HepG2 (cell line): ENCODE results near the gene RAP2C. TPM values are rescaled to one million over a fixed set of nuclear protein-coding genes. Genes with fewer than 3 reads are reported as not detected.

Experiments used
- ATAC-seq: fragments of 200-7000 bp; cut with Tn5 transposase; 3 replicates; pipeline ENCODE4 v1.9.1; 2020; ENCODE audit warnings: mild to moderate bottlenecking, moderate library complexity
- BruUV-seq: library from RNA; stranded (reverse); fragments of 400-500 nt; replicated peaks from 2 replicates; lab custom pipeline; 2021; lab: Mats Ljungman, UMichigan
- CTCF ChIA-PET: fragments of 300-600 bp; formaldehyde crosslinking; extraction: SDS; loops from one replicate; lab custom pipeline; 2021; ENCODE audit warnings: low total read pairs, inconsistent platforms, low intra/inter-chr PET ratio; lab: Yijun Ruan, JAX
- POLR2A ChIA-PET: fragments of 350-600 bp; sonication (Branson Sonifier 250); formaldehyde crosslinking; loops from one replicate; lab custom pipeline; 2020; ENCODE audit warnings: antibody characterized with exemption, inconsistent platforms; lab: Yijun Ruan, JAX
- DNase-seq: peaks from one replicate; pipeline ENCODE4 v3.0.0-alpha.2; 2015; ENCODE audit warnings: low spot score
- FAIRE-seq: peaks from 3 replicates; lab custom pipeline; 2011; peaks lifted over from hg19 to GRCh38; lab: Jason Lieb, UNC
- H2AFZ ChIP-seq: one replicate; pipeline ENCODE4 v1.6.1; 2011; ENCODE audit warnings: low read length, inconsistent platforms
- H3K27ac ChIP-seq: fragments of 300-600 bp; 3 replicates; pipeline ENCODE4 v1.8.0; 2011; ENCODE audit warnings: mixed run types, mild to moderate bottlenecking, mixed read lengths, low read length, inconsistent platforms; ENCODE audit not compliant: insufficient read depth; ENCODE audit errors: extremely low read length
- H3K27me3 ChIP-seq, 2 experiments: fragments of 200-600 bp in 1 of 2; 2 replicates in 1 of 2; 3 replicates in 1 of 2; pipeline versions ENCODE4 v1.6.0 to v1.8.0; 2011; ENCODE audit warnings: low read length in 2 of 2, mild to moderate bottlenecking in 2 of 2, moderate library complexity in 2 of 2, inconsistent platforms in 1 of 2; ENCODE audit not compliant: insufficient read depth in 2 of 2, control insufficient read depth in 1 of 2
- H3K36me3 ChIP-seq, 2 experiments: fragments of 200-600 bp in 1 of 2; replicated peaks in 1 of 2; 2 replicates in 1 of 2; 3 replicates in 1 of 2; pipeline versions ENCODE4 v1.5.1 to v1.8.0; 2011; ENCODE audit warnings: low read length in 2 of 2, inconsistent platforms in 1 of 2; ENCODE audit not compliant: insufficient read depth in 2 of 2, control insufficient read depth in 1 of 2
- H3K4me1 ChIP-seq: 2 replicates; pipeline ENCODE4 v1.5.1; 2012; ENCODE audit warnings: low read length, inconsistent platforms; ENCODE audit not compliant: insufficient read depth
- H3K4me2 ChIP-seq: 2 replicates; pipeline ENCODE4 v1.6.0; 2011; ENCODE audit warnings: low read depth, low read length, inconsistent platforms
- H3K4me3 ChIP-seq, 3 experiments: fragments of 200-600 bp in 1 of 3; sonication (generic), shearing (Covaris generic) in 1 of 3; replicated peaks in 1 of 3; 2 replicates each; pipeline ENCODE4 v1.5.1; 2011 to 2016; ENCODE audit warnings: low read length in 3 of 3, inconsistent platforms in 2 of 3, low read depth in 2 of 3, mild to moderate bottlenecking in 2 of 3, control low read depth in 1 of 3, mixed read lengths in 1 of 3; ENCODE audit not compliant: insufficient read depth in 1 of 3
- H3K79me2 ChIP-seq: one replicate; pipeline ENCODE4 v1.6.1; 2011; ENCODE audit warnings: low read length, inconsistent platforms; ENCODE audit not compliant: insufficient read depth
- H3K9ac ChIP-seq: 2 replicates; pipeline ENCODE4 v1.6.0; 2011; ENCODE audit warnings: mild to moderate bottlenecking, low read depth, low read length, inconsistent platforms; ENCODE audit not compliant: insufficient read depth
- H3K9me3 ChIP-seq: 2 replicates; pipeline ENCODE4 v1.5.1; 2012; ENCODE audit warnings: mild to moderate bottlenecking, low read length
- H4K20me1 ChIP-seq: 2 replicates; pipeline ENCODE4 v1.6.0; 2011; ENCODE audit warnings: inconsistent platforms, mild to moderate bottlenecking, low read length, moderate library complexity; ENCODE audit not compliant: insufficient read depth
- FLYWCH1 ChIP-seq: sonication (generic); formaldehyde crosslinking; IDR thresholded peaks from 2 replicates; pipeline ENCODE4 v1.8.1; 2023; ENCODE audit warnings: mild to moderate bottlenecking, missing genetic modification reagents
- HNF4G ChIP-seq, 2 experiments: sonication (generic) in 1 of 2; formaldehyde crosslinking in 1 of 2; IDR thresholded peaks; 2 replicates each; pipeline versions ENCODE4 v1.4.0 to v1.6.1; 2011 to 2020; ENCODE audit warnings: borderline replicate concordance in 2 of 2, low read depth in 2 of 2, mild to moderate bottlenecking in 2 of 2, low read length in 1 of 2, missing genetic modification reagents in 1 of 2, moderate library complexity in 1 of 2
- KDM6A ChIP-seq: IDR thresholded peaks from 2 replicates; pipeline ENCODE4 v1.6.1; 2016; ENCODE audit warnings: low read depth
- SOX5 ChIP-seq: IDR thresholded peaks from 2 replicates; pipeline ENCODE4 v1.6.1; 2016; ENCODE audit warnings: borderline replicate concordance
- ZNF331 ChIP-seq: sonication (generic); formaldehyde crosslinking; IDR thresholded peaks from 2 replicates; pipeline ENCODE4 v1.4.0; 2020; ENCODE audit warnings: missing genetic modification reagents
- ZNF550 ChIP-seq: sonication (generic); formaldehyde crosslinking; IDR thresholded peaks from 2 replicates; pipeline ENCODE4 v1.4.0; 2020; ENCODE audit warnings: mild to moderate bottlenecking, missing genetic modification reagents, borderline replicate concordance
- ZNF614 ChIP-seq: IDR thresholded peaks from 2 replicates; pipeline ENCODE4 v1.6.1; 2018; ENCODE audit warnings: missing biosample characterization, missing genetic modification reagents, inconsistent platforms, borderline replicate concordance
- ZNF788 ChIP-seq: sonication (generic); formaldehyde crosslinking; IDR thresholded peaks from 2 replicates; pipeline ENCODE4 v1.5.0; 2020; ENCODE audit warnings: mild to moderate bottlenecking, missing genetic modification reagents, borderline replicate concordance
- ZNF883 ChIP-seq: sonication (generic); formaldehyde crosslinking; IDR thresholded peaks from 2 replicates; pipeline ENCODE4 v1.5.1; 2020; ENCODE audit warnings: mild to moderate bottlenecking, missing genetic modification reagents; ENCODE audit errors: not compliant biosample characterization
- WGBS: methylation state at CpG from one replicate; pipeline ENCODE4 v1.1.6; 2017; ENCODE audit warnings: low lambda C conversion rate; 5-methylcytosine and 5-hydroxymethylcytosine counted together
- in situ Hi-C: cut with HindIII; loops from 2 replicates; pipeline ENCODE4 v1.10.0; 2017; ENCODE audit warnings: low pct_unique_long_range_greater_than_20kb; ENCODE audit not compliant: extremely low pct_ligation_motif_present
- intact Hi-C: fragments of 100-400 bp; cut with micrococcal nuclease; formaldehyde crosslinking; loops from one replicate; pipeline ENCODE4 v1.10.0; 2022; ENCODE audit not compliant: unreplicated experiment
- polyA plus RNA-seq, 8 experiments: library from polyadenylated mRNA; depleted of rRNA in 3 of 8; stranded (reverse) in 7 of 8; unstranded in 1 of 8; fragments of >200 nt; fragmentation: Illumina TruSeq in 4 of 8; extraction: Trizol in 4 of 8; gene quantifications; 2 replicates each; pipeline versions ENCODE4 v1.2.1 to v1.2.3, GENCODE V29; 2011 to 2016; ENCODE audit warnings: low read depth in 4 of 8, missing spikeins in 1 of 8, mixed read lengths in 1 of 8; ENCODE audit not compliant: insufficient read depth in 1 of 8
- total RNA-seq, 5 experiments: library from RNA; depleted of rRNA; stranded (reverse); fragments of >200 nt; fragmentation: Illumina TruSeq; extraction: Trizol; gene quantifications; 2 replicates each; pipeline ENCODE4 v1.2.3, GENCODE V29; 2016; ENCODE audit warnings: low read depth in 1 of 5
- TF ChIP-seq, protein P1 (sequence below): sonication (generic); formaldehyde crosslinking; IDR thresholded peaks from 2 replicates; pipeline ENCODE4 v1.5.0; 2020; ENCODE audit warnings: mild to moderate bottlenecking, missing genetic modification reagents
- TF ChIP-seq, protein P2 (sequence below): sonication (generic); formaldehyde crosslinking; IDR thresholded peaks from 2 replicates; pipeline ENCODE4 v1.4.0; 2020; ENCODE audit warnings: missing genetic modification reagents
- TF ChIP-seq, protein P3 (sequence below): sonication (generic); formaldehyde crosslinking; IDR thresholded peaks from 2 replicates; pipeline ENCODE4 v1.4.0; 2020; ENCODE audit warnings: missing genetic modification reagents
- TF ChIP-seq, protein P4 (sequence below): sonication (generic); formaldehyde crosslinking; IDR thresholded peaks from 2 replicates; pipeline ENCODE4 v1.5.0; 2020; ENCODE audit warnings: missing genetic modification reagents

RAP2C gene
- total and polyA plus RNA-seq, 2 of the 13 experiments (the other 11 are each of a cell fraction or from before 2014, with no cell fraction given): 8.0 to 28.5 TPM

DNA sequence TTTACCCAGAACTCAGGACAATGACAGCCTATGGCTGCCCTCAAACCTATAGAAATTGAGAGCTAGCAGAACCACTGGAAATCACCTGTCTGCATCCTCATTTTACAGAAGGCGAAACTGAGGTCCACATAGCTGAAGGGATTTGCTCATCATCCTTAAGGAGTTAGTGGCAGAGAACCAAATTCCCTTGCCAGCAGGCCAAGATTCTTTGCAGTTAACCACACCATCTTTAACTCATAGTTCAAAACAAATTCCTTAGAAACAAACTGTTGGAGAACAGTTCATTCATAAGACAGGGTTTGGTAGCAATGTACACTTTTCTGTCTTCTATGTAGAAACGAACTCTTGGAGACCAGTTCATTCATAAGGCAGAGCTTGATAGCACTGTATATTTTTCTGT is 37.9 kb upstream of the RAP2C start:
- CTCF ChIA-PET: no interaction called here
- in situ Hi-C loops (no loop called here), intact Hi-C loops (no loop called here)
- Histone ChIP-seq H3K27ac (no peak overlapping the region), H3K4me3 (no peak overlapping the region), H3K9ac (no peak overlapping the region), H3K79me2 (no peaks in the 10 kb centered on the region), H2AFZ (no peak overlapping the region), H4K20me1 (no peaks in the 10 kb centered on the region), H3K36me3 (no peaks in the 10 kb centered on the region), H3K4me1 (no peaks in the 10 kb centered on the region), H3K9me3 (no peaks in the 10 kb centered on the region), H3K27me3 (no peaks in the 10 kb centered on the region), H3K4me2 (no peak overlapping the region)
- ATAC-seq: no peak
- FAIRE-seq: no peak
- DNase-seq: no peak
- POLR2A ChIA-PET: no interaction called here
- WGBS: 33% methylated on average over 1 of the region's 2 CpGs
- BruUV-seq: no TSS peak
- TF ChIP-seq, protein P1, sequence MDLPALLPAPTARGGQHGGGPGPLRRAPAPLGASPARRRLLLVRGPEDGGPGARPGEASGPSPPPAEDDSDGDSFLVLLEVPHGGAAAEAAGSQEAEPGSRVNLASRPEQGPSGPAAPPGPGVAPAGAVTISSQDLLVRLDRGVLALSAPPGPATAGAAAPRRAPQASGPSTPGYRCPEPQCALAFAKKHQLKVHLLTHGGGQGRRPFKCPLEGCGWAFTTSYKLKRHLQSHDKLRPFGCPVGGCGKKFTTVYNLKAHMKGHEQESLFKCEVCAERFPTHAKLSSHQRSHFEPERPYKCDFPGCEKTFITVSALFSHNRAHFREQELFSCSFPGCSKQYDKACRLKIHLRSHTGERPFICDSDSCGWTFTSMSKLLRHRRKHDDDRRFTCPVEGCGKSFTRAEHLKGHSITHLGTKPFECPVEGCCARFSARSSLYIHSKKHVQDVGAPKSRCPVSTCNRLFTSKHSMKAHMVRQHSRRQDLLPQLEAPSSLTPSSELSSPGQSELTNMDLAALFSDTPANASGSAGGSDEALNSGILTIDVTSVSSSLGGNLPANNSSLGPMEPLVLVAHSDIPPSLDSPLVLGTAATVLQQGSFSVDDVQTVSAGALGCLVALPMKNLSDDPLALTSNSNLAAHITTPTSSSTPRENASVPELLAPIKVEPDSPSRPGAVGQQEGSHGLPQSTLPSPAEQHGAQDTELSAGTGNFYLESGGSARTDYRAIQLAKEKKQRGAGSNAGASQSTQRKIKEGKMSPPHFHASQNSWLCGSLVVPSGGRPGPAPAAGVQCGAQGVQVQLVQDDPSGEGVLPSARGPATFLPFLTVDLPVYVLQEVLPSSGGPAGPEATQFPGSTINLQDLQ: no peak
- no peak for TF ChIP-seq FLYWCH1 (CRISPR knock-in tag)
- TF ChIP-seq HNF4G (IDR thresholded peaks at IDR 0.05; ENCODE audit: borderline replicate concordance, low read depth, low read length): no peak
- no peak for TF ChIP-seq HNF4G (CRISPR knock-in tag; IDR thresholded peaks at IDR 0.05; ENCODE audit: borderline replicate concordance, low read depth)
- TF ChIP-seq ZNF788 (CRISPR knock-in tag): no peak
- no peak for TF ChIP-seq ZNF614 (CRISPR knock-in tag)
- TF ChIP-seq, protein P2, sequence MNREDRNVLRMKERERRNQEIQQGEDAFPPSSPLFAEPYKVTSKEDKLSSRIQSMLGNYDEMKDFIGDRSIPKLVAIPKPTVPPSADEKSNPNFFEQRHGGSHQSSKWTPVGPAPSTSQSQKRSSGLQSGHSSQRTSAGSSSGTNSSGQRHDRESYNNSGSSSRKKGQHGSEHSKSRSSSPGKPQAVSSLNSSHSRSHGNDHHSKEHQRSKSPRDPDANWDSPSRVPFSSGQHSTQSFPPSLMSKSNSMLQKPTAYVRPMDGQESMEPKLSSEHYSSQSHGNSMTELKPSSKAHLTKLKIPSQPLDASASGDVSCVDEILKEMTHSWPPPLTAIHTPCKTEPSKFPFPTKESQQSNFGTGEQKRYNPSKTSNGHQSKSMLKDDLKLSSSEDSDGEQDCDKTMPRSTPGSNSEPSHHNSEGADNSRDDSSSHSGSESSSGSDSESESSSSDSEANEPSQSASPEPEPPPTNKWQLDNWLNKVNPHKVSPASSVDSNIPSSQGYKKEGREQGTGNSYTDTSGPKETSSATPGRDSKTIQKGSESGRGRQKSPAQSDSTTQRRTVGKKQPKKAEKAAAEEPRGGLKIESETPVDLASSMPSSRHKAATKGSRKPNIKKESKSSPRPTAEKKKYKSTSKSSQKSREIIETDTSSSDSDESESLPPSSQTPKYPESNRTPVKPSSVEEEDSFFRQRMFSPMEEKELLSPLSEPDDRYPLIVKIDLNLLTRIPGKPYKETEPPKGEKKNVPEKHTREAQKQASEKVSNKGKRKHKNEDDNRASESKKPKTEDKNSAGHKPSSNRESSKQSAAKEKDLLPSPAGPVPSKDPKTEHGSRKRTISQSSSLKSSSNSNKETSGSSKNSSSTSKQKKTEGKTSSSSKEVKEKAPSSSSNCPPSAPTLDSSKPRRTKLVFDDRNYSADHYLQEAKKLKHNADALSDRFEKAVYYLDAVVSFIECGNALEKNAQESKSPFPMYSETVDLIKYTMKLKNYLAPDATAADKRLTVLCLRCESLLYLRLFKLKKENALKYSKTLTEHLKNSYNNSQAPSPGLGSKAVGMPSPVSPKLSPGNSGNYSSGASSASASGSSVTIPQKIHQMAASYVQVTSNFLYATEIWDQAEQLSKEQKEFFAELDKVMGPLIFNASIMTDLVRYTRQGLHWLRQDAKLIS (CRISPR knock-in tag): no peak
- TF ChIP-seq ZNF550: no peak
- TF ChIP-seq, protein P3, sequence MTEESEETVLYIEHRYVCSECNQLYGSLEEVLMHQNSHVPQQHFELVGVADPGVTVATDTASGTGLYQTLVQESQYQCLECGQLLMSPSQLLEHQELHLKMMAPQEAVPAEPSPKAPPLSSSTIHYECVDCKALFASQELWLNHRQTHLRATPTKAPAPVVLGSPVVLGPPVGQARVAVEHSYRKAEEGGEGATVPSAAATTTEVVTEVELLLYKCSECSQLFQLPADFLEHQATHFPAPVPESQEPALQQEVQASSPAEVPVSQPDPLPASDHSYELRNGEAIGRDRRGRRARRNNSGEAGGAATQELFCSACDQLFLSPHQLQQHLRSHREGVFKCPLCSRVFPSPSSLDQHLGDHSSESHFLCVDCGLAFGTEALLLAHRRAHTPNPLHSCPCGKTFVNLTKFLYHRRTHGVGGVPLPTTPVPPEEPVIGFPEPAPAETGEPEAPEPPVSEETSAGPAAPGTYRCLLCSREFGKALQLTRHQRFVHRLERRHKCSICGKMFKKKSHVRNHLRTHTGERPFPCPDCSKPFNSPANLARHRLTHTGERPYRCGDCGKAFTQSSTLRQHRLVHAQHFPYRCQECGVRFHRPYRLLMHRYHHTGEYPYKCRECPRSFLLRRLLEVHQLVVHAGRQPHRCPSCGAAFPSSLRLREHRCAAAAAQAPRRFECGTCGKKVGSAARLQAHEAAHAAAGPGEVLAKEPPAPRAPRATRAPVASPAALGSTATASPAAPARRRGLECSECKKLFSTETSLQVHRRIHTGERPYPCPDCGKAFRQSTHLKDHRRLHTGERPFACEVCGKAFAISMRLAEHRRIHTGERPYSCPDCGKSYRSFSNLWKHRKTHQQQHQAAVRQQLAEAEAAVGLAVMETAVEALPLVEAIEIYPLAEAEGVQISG (CRISPR knock-in tag): no peak
- TF ChIP-seq KDM6A: no peak
- TF ChIP-seq, protein P4, sequence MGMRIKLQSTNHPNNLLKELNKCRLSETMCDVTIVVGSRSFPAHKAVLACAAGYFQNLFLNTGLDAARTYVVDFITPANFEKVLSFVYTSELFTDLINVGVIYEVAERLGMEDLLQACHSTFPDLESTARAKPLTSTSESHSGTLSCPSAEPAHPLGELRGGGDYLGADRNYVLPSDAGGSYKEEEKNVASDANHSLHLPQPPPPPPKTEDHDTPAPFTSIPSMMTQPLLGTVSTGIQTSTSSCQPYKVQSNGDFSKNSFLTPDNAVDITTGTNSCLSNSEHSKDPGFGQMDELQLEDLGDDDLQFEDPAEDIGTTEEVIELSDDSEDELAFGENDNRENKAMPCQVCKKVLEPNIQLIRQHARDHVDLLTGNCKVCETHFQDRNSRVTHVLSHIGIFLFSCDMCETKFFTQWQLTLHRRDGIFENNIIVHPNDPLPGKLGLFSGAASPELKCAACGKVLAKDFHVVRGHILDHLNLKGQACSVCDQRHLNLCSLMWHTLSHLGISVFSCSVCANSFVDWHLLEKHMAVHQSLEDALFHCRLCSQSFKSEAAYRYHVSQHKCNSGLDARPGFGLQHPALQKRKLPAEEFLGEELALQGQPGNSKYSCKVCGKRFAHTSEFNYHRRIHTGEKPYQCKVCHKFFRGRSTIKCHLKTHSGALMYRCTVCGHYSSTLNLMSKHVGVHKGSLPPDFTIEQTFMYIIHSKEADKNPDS: no peak
- no peak for TF ChIP-seq ZNF883 (CRISPR knock-in tag)
- TF ChIP-seq SOX5 (CRISPR knock-in tag): no peak
- no peak for TF ChIP-seq ZNF331 (CRISPR knock-in tag)
